Kidney epithelial cell (primary cell): Measurements from ENCODE around the gene PAQR9. TPM values are rescaled to one million over a fixed set of nuclear protein-coding genes. Genes with fewer than 3 reads are reported as not detected.

Experiments
- DNase-seq: peaks from one replicate; pipeline ENCODE4 v3.0.0-alpha.2; 2010; ENCODE audit warnings: low read depth
- H3K27me3 ChIP-seq: 2 replicates; pipeline ENCODE4 v1.6.0; 2011; ENCODE audit warnings: low read length; ENCODE audit not compliant: control insufficient read depth, insufficient read depth
- H3K36me3 ChIP-seq: 2 replicates; pipeline ENCODE4 v1.5.1; 2011; ENCODE audit warnings: low read length; ENCODE audit not compliant: control insufficient read depth, insufficient read depth
- H3K4me3 ChIP-seq: 2 replicates; pipeline ENCODE4 v1.5.1; 2011; ENCODE audit warnings: low read depth, mild to moderate bottlenecking, control low read depth, low read length
- total RNA-seq: library from RNA; depleted of rRNA; stranded (reverse); fragments of >200 nt; gene quantifications from 2 replicates; pipeline ENCODE4 v1.2.3, GENCODE V29; 2015
- TF ChIP-seq, protein P1 (sequence below): IDR thresholded peaks from 2 replicates; pipeline ENCODE4 v1.5.1; 2011; ENCODE audit warnings: mild to moderate bottlenecking, moderate library complexity, low read length, control low read depth, inconsistent platforms; ENCODE audit not compliant: insufficient read depth, poor library complexity, severe bottlenecking

PAQR9 gene
- total RNA-seq, 1 donor from 2014 or later, result 0.08 TPM

DNA sequence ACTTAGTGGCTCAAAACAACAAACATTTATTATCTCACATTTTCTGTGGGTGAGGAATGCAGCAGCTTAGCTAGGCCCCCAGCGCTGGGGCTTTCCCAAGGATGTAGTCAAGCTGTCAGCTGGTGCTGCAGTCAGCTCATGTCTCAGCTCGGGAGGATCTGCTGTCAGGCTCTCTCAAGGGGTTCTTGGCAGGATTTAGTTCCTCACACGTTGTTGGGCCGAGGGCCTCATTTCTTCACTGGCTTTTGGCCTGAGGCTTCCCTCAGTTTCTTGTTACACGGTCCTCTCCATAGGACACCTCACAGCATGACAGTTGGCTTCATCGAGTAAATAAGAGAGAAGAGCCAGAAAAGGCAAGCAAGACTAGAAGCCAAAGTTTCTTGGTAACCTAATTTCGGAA lies 24.2 kb upstream of the PAQR9 start:
- Histone ChIP-seq H3K4me3 (no peak overlapping the region), H3K27me3 (no peaks in the 10 kb centered on the region), H3K36me3 (no peaks in the 10 kb centered on the region)
- DNase-seq, result no peak
- TF ChIP-seq, protein P1, sequence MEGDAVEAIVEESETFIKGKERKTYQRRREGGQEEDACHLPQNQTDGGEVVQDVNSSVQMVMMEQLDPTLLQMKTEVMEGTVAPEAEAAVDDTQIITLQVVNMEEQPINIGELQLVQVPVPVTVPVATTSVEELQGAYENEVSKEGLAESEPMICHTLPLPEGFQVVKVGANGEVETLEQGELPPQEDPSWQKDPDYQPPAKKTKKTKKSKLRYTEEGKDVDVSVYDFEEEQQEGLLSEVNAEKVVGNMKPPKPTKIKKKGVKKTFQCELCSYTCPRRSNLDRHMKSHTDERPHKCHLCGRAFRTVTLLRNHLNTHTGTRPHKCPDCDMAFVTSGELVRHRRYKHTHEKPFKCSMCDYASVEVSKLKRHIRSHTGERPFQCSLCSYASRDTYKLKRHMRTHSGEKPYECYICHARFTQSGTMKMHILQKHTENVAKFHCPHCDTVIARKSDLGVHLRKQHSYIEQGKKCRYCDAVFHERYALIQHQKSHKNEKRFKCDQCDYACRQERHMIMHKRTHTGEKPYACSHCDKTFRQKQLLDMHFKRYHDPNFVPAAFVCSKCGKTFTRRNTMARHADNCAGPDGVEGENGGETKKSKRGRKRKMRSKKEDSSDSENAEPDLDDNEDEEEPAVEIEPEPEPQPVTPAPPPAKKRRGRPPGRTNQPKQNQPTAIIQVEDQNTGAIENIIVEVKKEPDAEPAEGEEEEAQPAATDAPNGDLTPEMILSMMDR, result no peak

DNA sequence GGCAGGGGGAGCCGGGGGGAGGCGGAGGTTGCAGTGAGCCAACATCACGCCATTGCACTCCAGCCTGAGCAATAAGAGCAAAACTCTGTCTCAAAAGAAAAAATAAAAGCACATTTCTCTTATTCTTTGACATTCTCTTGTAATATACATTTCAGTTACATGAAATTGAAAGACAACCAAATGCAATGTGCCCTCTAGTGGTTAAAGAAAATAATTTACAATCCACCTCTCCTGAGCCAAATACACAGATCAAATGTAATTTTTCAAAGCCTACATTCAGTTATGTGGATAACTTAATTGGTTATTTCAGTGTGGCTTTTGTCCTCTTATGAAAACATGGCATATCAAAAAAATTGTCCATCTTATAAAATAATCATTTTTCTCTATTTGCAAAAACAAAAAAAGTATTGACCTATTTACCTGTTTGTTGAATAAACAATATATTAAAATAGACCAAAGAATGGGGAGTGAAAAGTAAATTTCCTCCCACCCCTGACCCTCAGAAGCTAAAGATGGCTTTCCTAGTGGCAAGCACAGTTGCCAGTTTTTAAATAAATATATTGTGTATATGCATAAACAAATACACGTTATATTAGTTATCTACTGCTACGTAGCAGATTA lies 23.7 kb upstream of the PAQR9 start:
- Histone ChIP-seq H3K36me3 (no peaks in the 10 kb centered on the region), H3K4me3 (no peak overlapping the region), H3K27me3 (no peaks in the 10 kb centered on the region)
- TF ChIP-seq, protein P1, result peak; percentile 51
- DNase-seq, result no peak

DNA sequence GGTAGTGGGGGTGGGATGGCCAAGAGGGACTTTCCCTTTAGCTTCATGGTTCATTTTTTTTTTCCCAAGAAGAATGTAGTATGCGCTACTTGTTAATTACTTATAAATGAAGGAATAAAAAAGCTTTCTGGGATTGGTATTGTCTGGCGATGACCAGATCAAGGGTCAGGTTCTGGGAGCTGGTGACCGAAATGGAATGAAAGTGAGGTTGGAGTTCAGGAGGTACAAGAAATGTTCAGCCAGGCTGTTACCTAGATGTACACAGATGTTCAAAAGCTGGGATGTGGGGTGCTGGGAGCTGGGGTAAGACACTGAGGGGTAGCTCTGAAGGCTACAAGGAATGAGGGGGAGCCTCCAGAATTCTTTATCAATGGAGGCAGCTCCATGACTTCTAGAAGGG lies 20.8 kb upstream of the PAQR9 start:
- no peak overlapping the region for H3K4me3 ChIP-seq
- no peak for DNase-seq
- H3K27me3 ChIP-seq, result no peaks in the 10 kb centered on the region
- no peaks in the 10 kb centered on the region for H3K36me3 ChIP-seq
- TF ChIP-seq, protein P1, result no peak

DNA sequence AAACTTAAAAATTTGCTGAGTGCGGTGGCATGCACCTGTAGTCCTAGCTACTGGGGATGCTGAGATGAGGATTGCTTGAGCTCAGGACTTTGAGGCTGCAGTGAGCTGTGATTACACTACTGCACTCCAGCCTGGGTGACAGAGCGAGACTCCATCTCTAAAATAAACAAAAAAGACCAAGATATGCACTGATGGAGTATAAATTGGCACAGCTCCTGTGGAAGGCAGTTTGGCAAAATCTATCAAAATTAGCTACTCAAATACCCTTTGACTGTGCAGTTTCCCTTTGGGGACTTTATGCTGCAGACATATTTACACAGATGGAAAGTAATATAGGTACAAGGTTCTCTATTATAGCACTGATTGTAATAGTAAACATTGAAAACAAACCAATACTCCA lies 19.8 kb upstream of the PAQR9 start:
- TF ChIP-seq, protein P1, result no peak
- no peak for DNase-seq
- Histone ChIP-seq H3K27me3 (no peaks in the 10 kb centered on the region), H3K4me3 (no peak overlapping the region), H3K36me3 (no peaks in the 10 kb centered on the region)

DNA sequence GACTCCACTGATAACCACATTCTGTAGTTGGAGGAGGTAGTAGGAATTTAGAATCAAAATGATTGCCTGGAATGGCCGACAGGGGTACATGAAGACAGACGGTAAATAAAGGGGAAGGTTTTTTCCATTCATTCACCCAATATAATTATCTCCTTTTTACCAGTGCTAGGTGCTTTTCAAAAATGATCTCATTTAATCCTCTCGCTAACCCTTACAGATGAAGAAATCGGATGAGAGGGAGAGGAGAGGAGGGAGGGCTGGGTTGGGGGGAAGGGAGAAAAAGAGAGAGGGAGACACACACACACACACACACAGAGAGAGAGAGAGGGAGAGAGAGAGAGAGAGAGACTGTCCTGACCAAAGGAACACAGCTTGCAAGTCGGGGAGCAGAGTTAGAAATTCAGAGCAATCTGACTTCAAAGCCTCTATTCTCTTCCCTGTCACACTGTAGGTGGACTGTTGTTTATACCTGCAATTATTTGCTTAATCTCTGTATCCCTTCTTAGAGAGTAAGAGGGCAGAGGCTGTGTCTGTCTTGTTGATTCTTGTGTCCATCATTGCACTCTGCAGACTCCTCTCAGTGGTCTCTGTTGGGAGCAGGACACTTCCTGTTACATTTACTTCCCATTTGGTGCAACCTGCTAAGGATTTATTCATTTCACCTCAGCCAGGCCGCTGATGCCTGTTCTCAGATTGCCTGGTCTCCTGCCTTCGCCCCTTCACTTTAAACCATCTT lies 18.7 kb upstream of the PAQR9 start:
- DNase-seq, result no peak
- no peaks in the 10 kb centered on the region for H3K36me3 ChIP-seq
- no peaks in the 10 kb centered on the region for H3K27me3 ChIP-seq
- no peak overlapping the region for H3K4me3 ChIP-seq
- TF ChIP-seq, protein P1, result no peak
